ENCODE measurements around the gene TMEM123.

The TMEM123 gene

DNA sequence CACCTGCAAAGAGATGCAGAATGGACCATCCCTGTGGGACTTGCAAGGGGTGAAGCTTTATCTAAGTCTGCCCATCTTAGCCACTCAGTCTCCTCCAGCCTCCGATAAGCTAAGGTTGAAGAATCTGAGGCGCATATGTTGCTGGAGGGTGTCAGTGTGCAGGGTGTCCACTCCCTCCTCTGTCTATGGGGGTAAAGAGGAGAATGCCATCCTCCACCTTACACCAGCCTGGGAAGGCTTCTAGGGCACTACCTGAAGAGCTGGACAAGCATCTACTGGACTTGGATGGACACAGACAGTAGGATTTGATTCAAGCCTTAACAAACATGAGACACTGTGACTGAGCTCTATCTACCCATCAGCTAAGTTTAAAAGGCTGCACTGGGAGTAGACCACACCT is 46.5 kb downstream of the TMEM123 start:
- no peak for TF ChIP-seq CTCF (IDR thresholded peaks at IDR 0.05; ENCODE audit: low read length, missing control alignments)
- DNase-seq (ENCODE audit: low read depth), result no peak
- no peak overlapping the region for H3K4me3 ChIP-seq (replicated peaks; ENCODE audit: low read depth, low read length)

GRCh38 chr11:102405501-102405900 is 47.1 kb downstream of the TMEM123 start:
- no peak for TF ChIP-seq CTCF (IDR thresholded peaks at IDR 0.05; ENCODE audit: low read length, missing control alignments)
- DNase-seq (ENCODE audit: low read depth), result no peak
- H3K4me3 ChIP-seq (replicated peaks; ENCODE audit: low read depth, low read length), result no peak overlapping the region

DNA sequence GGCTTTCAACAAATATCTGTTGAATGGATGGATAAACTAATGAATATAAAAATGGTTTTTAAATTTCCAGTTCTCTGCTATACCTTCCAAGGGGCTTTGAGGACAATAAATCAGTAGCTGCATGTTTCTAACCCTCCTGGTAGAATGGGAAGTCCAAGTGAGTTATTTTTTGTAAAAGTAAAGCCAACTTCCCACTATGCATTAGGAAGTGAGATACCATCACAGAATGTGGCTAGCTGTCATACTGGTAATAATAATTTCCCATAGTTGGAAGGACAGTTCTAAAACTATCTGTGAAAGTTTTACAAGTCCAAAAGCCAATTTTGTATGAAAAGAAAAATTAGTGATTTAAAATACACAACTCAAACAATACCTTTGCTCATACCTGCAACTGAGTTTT is 50.0 kb downstream of the TMEM123 start:
- TF ChIP-seq CTCF (IDR thresholded peaks at IDR 0.05; ENCODE audit: low read length, missing control alignments), result no peak
- DNase-seq (ENCODE audit: low read depth), result no peak
- H3K4me3 ChIP-seq (replicated peaks; ENCODE audit: low read depth, low read length), result no peak overlapping the region

GRCh38 chr11:102401905-102402304 is 50.7 kb downstream of the TMEM123 start:
- H3K4me3 ChIP-seq (replicated peaks; ENCODE audit: low read depth, low read length), result no peak overlapping the region
- no peak for TF ChIP-seq CTCF (IDR thresholded peaks at IDR 0.05; ENCODE audit: low read length, missing control alignments)
- no peak for DNase-seq (ENCODE audit: low read depth)

- DNase-seq (ENCODE audit: low read depth), result no peak
- H3K4me3 ChIP-seq (replicated peaks; ENCODE audit: low read depth, low read length), result no peak overlapping the region
- no peak for TF ChIP-seq CTCF (IDR thresholded peaks at IDR 0.05; ENCODE audit: low read length, missing control alignments)
These were observed 52.0 kb downstream of the TMEM123 start for GRCh38 chr11:102400603-102401002.

- H3K4me3 ChIP-seq (replicated peaks; ENCODE audit: low read depth, low read length), result no peak overlapping the region
- no peak for DNase-seq (ENCODE audit: low read depth)
- TF ChIP-seq CTCF (IDR thresholded peaks at IDR 0.05; ENCODE audit: low read length, missing control alignments), result no peak
These were observed 53.4 kb downstream of the TMEM123 start for GRCh38 chr11:102399189-102399588.

- DNase-seq (ENCODE audit: low read depth), result no peak
- TF ChIP-seq CTCF (IDR thresholded peaks at IDR 0.05; ENCODE audit: low read length, missing control alignments), result no peak
- no peak overlapping the region for H3K4me3 ChIP-seq (replicated peaks; ENCODE audit: low read depth, low read length)
These were observed 54.3 kb downstream of the TMEM123 start for GRCh38 chr11:102398297-102398696.

Data from fibroblast of pulmonary artery (primary cell).